ENCODE data around the gene PTPRN2.
"Not testable (repeated sequence)": the region's sequence is repeated elsewhere in the genome, so short reads cannot be mapped to it uniquely, and the experiment has no call there.

PTPRN2 gene

DNA sequence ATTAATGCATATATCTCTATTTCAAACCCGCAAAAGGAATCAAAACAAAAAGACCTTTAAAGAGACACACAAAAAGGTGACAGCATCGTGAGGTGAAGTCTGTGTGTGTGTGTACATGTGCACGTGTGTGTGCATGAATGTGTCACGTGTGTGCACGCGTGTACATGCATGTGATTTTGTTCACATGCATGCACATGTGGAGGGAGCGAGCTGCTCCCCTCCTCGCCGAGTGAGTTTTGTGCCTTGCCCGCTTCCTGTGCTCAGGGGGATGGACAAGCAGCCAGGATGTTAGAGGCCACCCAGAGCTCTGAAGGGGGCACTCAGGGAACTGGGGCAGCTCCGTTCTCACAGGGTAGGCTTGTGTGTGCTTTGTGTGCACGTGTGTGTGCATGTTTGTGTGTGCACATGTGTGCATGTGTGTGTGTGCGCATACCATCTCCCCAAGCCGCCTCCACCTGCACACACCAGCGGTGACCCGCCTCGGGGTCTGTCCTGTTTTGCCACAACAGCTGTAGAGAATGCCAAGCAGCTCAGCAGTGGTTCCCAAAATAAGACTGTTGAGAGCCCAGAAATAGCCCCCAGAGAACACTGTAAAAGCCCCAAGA, 191.2 kb downstream of the PTPRN2 start:
- no peak for DNase-seq

DNA sequence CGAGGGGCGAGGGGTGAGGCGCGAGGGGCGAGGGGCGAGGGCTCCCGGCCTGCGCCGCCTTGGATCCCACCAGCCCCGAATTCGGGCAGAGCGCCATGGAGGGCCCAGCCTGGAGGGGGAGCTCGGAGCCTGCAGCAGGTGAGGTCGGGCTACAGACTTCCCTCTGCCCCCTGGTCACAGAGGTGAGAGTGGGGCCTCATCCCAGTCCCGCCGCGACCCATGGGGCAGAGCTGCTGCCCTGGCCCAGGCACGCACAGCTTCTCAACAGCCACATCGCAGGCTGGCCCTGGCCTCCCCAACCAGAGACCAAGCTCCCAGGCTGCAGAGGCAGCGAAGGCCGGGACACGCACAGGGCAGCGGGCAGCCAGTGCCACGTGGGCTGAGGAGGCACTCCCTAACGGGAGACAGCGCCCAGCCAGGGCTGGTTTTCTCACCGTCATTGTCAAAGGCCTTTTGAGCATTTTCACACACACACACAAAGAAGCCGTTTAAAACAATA, 191.8 kb downstream of the PTPRN2 start:
- DNase-seq, result no peak

DNA sequence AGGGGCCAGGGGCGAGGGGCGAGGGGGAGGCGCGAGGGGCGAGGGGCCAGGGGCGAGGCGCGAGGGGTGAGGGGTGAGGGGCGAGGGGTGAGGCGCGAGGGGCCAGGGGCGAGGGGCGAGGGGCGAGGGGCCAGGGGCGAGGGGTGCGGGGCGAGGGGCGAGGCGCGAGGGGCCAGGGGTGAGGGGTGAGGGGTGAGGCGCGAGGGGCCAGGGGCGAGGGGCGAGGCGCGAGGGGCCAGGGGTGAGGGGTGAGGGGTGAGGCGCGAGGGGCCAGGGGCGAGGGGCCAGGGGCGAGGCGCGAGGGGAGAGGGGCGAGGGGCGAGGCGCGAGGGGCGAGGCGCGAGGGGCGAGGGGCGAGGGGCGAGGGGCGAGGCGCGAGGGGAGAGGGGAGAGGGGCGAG, 192.3 kb downstream of the PTPRN2 start:
- DNase-seq, result no peak

DNA sequence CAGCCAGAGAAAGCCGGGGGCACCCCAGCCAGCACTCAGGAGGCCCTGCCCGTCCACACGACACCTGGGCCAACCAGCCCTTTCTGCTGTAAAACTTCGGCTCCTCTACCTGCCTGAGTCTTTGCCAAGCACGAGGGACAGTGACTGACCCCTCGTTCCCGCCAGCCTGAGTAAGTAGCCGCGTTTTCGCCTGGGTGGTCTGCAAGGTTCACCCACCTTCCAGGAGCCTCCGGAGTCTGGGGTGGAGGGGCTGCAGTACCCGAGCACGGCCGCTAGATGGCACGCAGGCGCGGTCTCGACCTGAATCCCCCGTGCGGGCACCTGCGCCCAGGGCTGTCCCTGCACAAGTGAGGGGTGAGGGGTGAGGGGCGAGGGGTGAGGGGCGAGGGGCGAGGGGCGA, 192.7 kb downstream of the PTPRN2 start:
- DNase-seq, result peak; percentile 9

DNA sequence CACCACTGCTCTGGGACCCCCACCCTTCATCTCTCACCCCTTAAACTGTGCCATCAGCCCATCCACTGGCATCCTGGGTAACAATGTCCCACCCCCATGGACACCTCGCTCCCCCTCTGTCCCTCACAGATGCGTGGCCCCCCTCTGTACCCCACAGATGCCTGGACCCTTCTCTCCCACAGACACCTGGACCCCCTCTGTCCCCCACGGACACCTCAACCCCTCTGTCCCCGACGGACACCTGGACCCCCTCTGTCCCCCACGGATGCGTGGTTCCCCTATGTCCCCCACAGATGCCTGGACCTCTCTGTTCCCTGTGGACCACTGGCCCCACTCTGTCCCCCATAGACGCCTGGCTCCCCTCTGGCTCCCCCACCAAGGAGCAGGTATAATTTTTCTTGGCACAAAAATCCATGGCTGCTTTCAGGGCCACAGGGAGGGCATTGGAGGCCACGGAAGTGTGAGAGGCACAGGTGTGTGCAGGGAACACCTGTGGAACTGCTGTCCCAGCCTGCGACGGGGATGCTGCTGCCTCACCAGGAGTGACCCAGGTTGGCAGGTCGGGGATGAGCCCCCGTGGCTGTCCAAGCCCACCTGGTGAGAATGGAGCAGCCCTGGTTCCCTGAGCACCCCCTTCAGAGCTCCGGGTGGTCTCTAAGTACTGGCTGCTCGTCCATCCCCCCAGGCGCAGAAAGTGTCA, 193.5 kb downstream of the PTPRN2 start:
- no peak for DNase-seq

DNA sequence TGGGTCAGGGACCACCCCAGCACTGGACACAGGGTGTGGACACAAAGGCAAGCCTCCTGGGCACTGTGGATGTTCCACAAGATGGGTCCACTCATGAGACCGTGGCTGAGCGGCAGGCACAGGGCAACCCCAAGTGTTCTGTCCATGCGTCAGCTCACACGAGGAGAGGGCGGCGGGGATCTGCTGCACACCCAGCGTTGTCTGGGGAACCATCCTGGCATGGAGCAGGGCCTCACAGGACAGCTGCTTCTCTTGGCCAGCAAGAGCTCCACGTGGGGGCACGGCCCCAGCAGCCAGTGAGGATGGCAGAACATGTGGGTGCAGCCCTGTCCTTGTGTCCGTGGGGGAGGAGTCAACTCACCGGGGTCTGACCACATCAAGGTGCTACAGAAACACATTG, 195.4 kb downstream of the PTPRN2 start:
- DNase-seq, result no peak

DNA sequence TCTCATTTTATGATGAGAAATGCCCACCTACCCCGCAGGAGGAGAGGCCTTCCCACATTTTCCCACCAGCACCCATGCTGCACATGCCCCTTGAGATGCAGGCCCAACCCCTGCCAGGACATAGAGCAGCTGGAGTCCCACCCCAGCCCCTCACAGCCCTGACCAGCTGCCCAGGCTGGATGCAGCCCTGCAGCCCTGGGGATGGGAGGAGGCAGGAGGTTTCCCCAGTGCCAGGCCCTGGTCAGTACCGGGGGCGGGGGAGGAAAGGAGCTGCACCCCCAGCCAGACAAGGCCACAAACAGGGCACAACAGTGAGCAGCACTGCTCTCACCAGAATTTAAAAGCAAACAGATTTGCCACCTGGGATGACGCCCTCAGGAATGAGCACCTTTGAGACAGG, 196.1 kb downstream of the PTPRN2 start:
- no peak for DNase-seq

DNA sequence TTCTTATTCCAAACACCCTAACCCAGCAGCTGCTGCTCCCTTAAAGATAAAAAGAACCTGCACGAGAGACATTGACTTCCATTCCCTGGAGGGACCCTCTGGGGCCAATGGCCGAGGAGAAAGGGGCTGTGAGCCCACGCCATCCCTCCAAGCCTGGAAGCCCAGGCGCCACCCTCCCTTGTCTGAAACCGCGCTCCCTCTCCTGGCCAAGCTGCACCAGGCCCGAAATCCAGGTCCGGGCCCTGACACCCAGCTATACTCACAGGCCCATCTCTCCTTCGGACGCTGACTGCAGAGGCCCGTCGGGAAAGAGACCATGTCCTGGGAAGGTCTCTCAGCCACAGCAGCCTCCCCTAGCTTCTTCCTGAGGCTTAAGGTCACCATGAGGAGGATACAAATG, 196.5 kb downstream of the PTPRN2 start:
- no peak for DNase-seq

DNA sequence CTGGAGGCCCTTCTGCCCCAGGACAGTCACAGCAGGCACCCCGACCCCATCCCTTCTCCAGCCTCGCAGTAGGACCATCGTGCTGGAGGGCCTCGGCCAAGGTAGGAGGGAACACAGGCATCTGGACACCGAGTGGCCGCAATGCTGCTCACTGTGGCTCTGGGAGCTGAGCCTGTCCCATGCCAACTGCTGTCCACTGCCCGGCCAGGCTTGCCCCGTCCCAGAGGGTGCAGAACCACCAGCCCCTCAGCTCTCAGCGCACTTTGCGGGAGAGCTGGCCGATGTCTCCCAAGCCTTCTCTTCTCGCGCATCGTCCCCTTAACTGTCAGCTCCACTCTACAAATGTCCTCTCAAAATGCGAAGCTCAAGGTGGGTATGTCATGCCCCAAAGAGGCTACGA, 197.2 kb downstream of the PTPRN2 start:
- no peak for DNase-seq

DNA sequence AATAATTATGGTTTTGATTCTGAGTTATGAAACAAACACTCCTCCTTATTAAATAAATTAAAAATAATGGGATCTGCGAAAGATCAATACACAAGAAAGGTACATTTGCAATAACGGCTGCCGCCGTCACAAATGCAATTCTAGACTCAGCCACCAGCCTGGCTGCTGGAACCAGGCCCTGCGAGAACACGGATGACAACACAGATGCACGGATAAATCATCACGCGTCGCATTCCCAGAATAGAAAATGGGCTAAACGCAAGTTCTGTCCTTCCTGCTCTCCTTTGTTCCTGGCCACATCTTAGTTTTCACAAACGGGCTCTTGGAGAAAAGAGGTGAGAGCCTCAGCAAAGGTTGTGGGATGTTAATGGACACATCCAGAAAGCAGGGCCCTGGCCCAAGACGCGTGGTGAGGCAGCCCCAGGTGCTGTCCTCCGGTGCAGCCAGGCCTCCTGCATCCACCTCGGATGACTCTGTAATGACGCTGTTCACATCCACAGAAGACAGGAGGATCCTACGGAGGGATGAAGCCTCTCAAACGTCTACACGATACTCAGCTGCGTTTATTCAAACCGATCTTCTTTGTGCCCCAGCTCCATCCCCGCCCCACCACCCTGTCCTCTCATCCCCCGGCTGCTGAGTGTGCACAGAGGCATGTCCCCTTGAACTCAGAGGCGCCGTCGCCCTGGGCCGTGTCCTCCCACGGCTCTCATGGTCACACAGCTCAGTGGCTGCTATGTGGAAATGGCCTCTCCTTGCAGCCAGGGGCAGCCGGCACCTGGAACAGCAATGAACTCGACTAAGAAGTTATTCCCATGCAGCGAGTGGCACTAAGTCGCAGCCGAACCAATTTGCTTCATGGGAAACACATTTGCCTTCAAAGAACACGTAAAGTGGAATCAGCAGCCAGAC, 197.9 kb downstream of the PTPRN2 start:
- DNase-seq, result no peak

DNA sequence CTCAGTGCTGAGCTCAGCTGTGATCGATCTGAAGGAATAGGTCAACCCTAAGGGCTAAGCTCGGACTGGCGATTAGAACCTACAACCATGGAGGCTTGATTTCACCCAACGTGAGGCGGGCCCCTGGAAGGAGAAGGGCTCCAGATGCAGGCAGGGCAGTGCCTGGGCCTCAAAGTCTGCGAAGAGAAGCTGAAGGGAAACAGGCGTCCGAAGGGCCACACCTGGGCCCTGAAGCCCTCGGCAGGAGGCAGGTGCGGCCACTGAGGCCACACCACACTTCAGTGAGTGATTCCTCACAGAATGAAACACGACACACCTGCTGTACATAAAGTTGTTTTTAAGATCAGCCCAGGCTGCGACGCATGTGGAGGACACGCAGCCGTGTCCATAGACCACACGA, 198.7 kb downstream of the PTPRN2 start:
- DNase-seq, result no peak

DNA sequence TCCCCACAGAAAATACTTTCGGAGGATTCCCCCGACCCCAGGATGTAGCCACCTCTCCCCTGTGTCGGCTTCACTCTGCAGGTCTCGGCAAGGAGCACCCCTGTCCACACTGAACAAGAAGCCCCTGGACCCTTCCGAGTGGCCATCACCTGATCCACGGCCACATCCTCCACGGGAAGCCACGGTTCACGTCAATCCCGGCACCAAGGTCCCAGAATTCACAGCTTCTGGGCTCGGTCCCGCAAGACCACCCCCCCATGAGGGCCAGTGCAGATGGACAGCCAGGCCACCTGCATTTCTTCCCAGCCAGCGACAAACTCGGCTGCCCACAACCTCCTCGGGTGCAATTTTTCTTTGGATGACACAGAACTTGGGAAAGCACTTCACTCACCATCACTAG, 199.6 kb downstream of the PTPRN2 start:
- no peak for DNase-seq

DNA sequence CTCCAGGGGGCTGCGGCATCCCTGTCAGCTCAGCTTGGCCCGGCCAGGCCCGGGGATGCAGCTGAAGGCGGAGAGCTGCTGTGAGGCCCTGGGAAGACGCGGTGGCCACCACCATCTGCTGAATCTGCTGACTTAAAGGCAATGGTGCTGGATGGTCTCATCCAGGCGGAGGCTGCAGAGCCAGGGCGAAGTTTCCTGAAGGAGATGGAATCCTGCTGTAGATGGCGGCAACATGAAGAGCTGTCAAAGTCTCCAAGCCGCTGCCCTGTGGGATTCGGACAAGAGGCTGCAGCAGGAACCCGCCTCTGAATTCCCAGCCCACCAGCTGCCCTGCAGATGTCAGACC, 200.1 kb downstream of the PTPRN2 start:
- no peak for DNase-seq

DNA sequence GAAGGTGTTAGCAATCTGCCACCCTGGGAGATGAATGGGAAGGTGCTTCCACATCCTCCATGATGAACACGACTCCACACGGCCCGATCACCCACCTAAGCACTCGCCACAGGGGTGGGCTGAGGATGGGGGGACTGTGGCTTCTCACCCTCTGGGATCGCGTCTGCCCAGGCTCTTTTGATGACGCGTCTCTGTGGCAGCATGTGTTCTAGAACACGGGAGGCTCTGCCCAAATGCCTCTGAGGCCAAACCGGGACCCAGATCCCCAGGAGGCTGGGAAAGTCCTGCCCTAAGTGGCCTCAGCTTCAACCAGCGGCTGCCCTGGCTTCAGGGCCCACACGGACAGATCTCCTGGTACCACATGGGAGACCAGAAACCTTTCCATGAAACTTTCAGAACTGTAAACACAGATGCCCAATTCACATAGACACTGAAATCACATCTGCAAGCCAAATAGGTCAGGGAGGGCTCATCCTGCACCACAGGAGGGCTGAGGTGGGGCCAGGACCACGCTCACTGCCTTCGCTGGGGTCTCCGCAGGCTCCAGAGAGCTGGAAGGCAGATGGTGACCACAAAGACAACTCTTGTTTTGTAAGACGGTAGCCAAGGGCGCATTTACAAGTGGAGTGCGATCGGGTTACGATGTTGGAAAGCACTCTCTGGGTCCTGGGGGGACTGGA, 200.6 kb downstream of the PTPRN2 start:
- DNase-seq, result no peak

DNA sequence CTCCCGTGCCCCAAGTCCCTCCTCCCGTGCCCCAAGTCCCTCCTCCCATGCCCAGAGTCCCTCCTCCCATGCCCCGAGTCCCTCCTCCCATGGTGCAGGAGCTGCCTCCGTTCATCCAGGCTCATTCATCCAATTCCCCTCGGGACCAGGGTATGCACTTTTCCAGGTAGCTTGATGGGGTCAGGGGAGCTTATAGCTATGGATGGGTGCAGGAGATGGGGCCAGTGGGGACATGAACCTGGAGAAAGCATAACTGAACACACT, 201.3 kb downstream of the PTPRN2 start:
- no peak for DNase-seq

DNA sequence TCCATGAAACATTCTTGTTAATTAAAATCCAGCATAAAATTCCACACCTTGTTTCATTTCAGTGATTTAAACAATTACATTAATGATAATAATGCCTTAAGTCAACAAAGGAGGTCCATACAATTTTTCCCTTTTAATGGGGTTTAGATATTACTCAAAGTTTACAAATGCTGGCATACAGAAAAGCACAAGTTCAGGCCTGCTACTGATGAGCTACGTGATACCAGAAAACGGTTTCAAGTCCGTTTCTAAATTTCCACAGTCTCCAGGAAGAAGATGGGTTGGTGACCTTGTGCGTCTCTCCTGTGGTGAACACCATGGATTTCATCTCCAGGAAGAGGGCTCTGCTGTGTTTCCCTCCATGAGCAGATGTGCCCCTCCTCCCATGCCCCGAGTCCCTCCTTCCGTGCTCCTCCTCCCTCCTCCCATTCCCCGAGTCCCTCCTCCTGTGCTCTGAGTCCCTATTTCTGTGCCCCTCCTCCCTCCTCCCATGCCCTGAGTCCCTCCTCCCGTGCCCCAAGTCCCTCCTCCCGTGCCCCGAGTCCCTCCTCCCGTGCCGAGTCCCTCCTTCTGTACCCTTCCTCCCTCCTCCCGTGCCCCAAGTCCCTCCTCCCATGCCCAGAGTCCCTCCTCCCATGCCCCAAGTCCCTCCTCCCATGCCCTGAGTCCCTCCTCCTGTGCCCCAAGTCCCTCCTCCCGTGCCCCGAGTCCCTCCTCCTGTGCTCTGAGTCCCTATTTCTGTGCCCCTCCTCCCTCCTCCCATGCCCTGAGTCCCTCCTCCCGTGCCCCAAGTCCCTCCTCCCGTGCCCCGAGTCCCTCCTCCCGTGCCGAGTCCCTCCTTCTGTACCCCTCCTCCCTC, 201.9 kb downstream of the PTPRN2 start:
- DNase-seq, result not testable (repeated sequence)

DNA sequence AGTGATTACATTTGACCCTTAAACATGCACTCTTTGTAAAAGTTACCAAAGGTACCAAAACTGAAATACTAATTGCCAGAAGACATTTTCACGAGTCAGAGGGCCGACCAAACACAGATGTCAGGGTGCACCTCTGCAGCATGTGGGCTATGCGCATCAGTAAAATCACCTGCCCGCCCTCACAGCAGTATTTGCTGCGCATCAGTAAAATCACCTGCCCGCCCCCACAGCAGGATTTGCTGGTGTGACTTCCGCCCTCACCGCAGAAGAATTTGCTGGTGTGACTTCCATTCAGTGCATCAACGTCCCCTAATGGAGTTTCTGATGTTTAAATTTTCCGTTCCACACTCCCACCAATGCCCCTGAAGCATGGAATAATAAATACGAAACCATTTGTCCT, 202.9 kb downstream of the PTPRN2 start:
- DNase-seq, result no peak

DNA sequence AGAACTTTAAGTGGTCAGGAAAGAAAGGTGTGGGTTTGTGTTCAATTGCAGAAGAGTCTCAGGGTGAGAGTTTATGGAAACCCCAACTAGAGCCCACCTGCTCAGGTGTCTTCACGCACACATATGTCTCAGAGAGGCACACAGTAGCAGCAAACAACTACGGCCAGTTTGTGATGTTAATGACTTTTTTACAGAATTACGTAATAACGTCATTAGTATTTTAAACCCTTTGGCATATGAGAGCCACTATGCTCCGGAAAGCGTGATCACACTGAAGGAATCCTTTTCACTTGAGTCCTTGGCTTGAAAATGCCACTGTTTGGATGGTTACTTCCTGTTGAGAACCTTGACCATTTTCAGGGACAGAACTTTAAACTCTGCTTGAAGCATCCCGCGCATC, 204.0 kb downstream of the PTPRN2 start:
- DNase-seq, result no peak

DNA sequence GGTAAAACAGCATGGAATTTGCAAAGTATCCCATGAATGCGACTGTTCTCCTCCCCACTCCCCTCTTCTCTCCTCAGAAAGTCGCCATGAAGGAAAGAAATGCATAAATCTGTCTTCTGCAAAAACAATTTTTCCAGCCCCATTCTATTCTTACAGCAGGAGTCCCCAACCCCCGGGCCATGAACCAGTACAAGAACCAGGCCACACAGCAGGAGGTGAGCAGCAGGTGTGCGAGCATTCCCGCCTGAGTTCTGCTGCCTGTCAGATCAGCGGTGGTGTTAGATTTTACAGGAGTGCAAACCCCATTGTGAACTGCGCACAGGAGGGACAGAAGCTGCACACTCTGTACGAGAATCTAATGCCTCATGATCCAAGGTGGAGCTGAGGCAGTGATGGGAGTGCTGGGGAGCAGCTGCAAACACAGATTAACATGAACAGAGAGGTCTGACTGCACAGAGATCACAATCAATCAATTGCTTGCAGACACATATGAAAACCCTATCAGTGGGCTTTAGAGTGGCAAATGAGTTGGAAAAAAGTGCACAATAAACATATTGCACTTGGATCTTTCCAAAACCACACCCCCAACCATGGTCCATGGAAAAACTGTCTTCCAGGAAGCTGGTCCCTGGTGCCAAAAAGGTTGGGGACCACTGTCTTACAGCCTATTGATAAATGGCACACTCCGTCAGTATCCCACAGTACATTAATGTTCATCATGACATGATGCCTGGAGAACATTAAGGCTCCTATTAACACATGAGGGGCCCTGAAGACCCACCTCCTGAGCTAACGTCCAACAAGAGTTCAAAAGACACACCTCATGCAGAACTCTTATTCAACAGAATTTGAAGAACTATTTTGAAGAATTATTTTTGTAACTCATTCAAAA, 205.0 kb downstream of the PTPRN2 start:
- no peak for DNase-seq

DNA sequence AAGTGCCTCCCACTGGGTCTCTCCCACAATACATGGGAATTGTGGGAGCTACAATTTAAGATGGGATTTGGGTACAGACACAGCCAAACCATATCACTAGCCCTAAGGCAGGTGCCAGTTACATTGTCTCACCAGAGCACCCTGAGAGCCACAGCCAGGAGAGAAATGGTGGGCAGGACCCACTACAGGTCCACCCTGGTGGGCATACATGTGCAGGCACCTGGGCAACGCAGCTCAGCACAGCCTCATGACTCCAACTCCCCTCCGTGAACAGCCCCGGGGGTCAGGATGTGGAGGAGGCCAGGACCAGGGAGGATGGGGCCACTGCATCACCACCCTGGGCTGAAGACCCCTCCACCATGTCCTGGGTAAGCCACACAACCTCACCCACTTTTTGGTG, 205.7 kb downstream of the PTPRN2 start:
- DNase-seq, result no peak

DNA sequence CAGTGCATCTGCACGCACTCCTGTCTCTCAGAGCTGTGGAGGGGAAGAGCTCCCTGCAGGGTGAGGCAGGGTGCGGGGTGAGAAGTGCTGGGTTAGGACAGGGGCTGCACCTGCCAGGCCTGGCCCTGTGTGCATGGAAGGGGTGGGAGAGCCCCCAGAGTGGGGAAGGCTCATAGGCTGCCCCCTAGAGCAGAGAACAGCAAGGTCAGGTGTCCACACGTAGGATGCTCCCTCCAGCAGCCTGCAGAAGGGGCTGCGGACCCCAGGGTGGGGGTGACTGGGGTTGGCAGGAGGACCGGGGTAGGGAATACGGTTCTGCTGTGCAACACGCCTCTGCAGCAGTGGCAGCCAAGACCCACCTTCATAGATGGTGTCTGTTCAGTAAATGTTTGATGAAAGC, 208.6 kb downstream of the PTPRN2 start:
- no peak for DNase-seq

All from effector CD4-positive, alpha-beta T cell (primary cell).